Activated naive CD8-positive, alpha-beta T cell treated with anti-CD3 and anti-CD28 coated beads, Interleukin-2, amount 50 U/mL, for 24 hours (primary cell): ENCODE measurements around the gene KCNG1.

Source experiments
- ATAC-seq: fragments of 150-1000 bp; cut with Tn5 transposase; one replicate; pipeline ENCODE4 v1.10.0; 2021
- DNase-seq: peaks from one replicate; pipeline ENCODE4 v3.0.0; 2021
- H3K27ac Mint-ChIP-seq: one replicate; pipeline ENCODE4 v1.8.0; 2021; ENCODE audit warnings: mild to moderate bottlenecking, mixed read lengths
- H3K27me3 Mint-ChIP-seq: one replicate; pipeline ENCODE4 v1.8.0; 2021; ENCODE audit warnings: mixed read lengths
- H3K36me3 Mint-ChIP-seq: one replicate; pipeline ENCODE4 v1.8.0; 2021; ENCODE audit warnings: low read depth, mixed read lengths
- H3K4me1 Mint-ChIP-seq: one replicate; pipeline ENCODE4 v1.8.0; 2021; ENCODE audit warnings: mixed read lengths
- H3K4me3 Mint-ChIP-seq: one replicate; pipeline ENCODE4 v1.8.0; 2021; ENCODE audit warnings: mild to moderate bottlenecking, moderate library complexity, mixed read lengths
- H3K9me3 Mint-ChIP-seq: one replicate; pipeline ENCODE4 v1.8.0; 2021; ENCODE audit warnings: mixed read lengths

Gene KCNG1

GRCh38 chr20:50975701-50976330 is 47.1 kb downstream of the KCNG1 start:
- Mint-ChIP-seq H3K27ac (no peak overlapping the region), H3K4me1 (peaks cover 15% of the 10 kb centered on the region), H3K27me3 (peaks cover 20% of the 10 kb centered on the region)

DNA sequence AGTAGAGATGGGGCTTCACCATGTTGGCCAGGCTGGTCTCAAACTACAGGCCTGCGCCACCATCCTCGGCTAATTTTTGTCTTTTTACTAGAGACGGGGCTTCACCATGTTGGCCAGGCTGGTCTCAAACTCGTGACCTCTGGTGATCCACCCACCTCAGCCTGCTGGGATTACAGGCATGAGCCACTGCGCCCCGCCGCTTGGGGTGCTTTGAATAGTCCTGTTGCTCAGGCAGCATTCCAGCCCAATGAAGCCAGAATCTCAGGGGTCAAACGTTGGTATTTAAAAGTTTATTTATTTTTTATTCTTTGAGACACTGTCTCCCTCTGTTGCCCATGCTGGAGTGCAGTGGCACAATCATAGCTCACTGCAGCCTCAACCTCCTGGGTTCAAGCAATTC is 53.0 kb downstream of the KCNG1 start:
- no peak overlapping the region for H3K4me3 Mint-ChIP-seq
- H3K36me3 Mint-ChIP-seq, result no peaks in the 10 kb centered on the region
- H3K27ac Mint-ChIP-seq, result no peak overlapping the region
- peaks cover 4% of the 10 kb centered on the region for H3K27me3 Mint-ChIP-seq
- no peak for DNase-seq
- no peaks in the 10 kb centered on the region for H3K9me3 Mint-ChIP-seq
- no peaks in the 10 kb centered on the region for H3K4me1 Mint-ChIP-seq
- ATAC-seq, result no peak

More at GRCh38 chr20:50975701-50976330, 47.1 kb downstream of the KCNG1 start:
- H3K9me3 Mint-ChIP-seq, result no peaks in the 10 kb centered on the region
- peaks cover 2% of the 10 kb centered on the region for H3K36me3 Mint-ChIP-seq
- DNase-seq, result no peak
- H3K4me3 Mint-ChIP-seq, result no peak overlapping the region
- ATAC-seq, result no peak

GRCh38 chr20:50969435-50969834 is 53.5 kb downstream of the KCNG1 start:
- Mint-ChIP-seq H3K9me3 (no peaks in the 10 kb centered on the region), H3K4me3 (no peak overlapping the region), H3K27ac (no peak overlapping the region), H3K27me3 (peaks cover 2% of the 10 kb centered on the region), H3K4me1 (no peaks in the 10 kb centered on the region), H3K36me3 (no peaks in the 10 kb centered on the region)
- DNase-seq (no peak), ATAC-seq (no peak)

GRCh38 chr20:50968289-50968688 is 54.6 kb downstream of the KCNG1 start:
- Mint-ChIP-seq H3K9me3 (no peaks in the 10 kb centered on the region), H3K27ac (no peak overlapping the region), H3K36me3 (peaks cover 2% of the 10 kb centered on the region), H3K4me3 (no peak overlapping the region), H3K27me3 (peaks cover 2% of the 10 kb centered on the region), H3K4me1 (no peaks in the 10 kb centered on the region)
- DNase-seq (no peak), ATAC-seq (no peak)

DNA sequence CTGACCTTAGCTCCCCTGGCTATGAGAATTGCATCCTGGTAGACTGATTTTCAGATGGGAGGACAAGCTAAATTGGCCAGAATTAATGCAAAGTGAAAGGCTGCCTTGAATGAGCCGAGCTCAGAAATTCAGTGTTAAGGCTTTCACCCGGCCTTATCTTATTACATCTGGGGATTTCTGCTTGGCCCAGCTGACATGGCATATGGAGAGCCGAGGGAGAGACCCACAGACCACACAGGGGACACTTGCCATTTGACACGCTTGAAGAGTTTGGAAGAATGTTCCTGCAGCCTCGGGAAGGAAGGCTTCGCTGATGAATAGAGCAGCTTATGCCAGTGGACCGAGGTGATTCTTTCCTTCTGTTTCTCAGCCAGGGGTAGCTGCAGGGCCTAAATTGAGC is 55.3 kb downstream of the KCNG1 start:
- H3K27ac Mint-ChIP-seq, result no peak overlapping the region
- H3K27me3 Mint-ChIP-seq, result no peaks in the 10 kb centered on the region
- ATAC-seq, result no peak
- no peak for DNase-seq
- no peaks in the 10 kb centered on the region for H3K9me3 Mint-ChIP-seq
- no peak overlapping the region for H3K4me3 Mint-ChIP-seq
- no peaks in the 10 kb centered on the region for H3K4me1 Mint-ChIP-seq
- H3K36me3 Mint-ChIP-seq, result peaks cover 3% of the 10 kb centered on the region

GRCh38 chr20:50959543-50960126 is 63.3 kb downstream of the KCNG1 start:
- ATAC-seq, result no peak
- Mint-ChIP-seq H3K9me3 (no peaks in the 10 kb centered on the region), H3K36me3 (peaks cover 42% of the 10 kb centered on the region), H3K27ac (peak overlapping the region; percentile 100), H3K27me3 (no peaks in the 10 kb centered on the region), H3K4me3 (peak overlapping the region; percentile 95), H3K4me1 (peaks cover 57% of the 10 kb centered on the region)
- no peak for DNase-seq

DNA sequence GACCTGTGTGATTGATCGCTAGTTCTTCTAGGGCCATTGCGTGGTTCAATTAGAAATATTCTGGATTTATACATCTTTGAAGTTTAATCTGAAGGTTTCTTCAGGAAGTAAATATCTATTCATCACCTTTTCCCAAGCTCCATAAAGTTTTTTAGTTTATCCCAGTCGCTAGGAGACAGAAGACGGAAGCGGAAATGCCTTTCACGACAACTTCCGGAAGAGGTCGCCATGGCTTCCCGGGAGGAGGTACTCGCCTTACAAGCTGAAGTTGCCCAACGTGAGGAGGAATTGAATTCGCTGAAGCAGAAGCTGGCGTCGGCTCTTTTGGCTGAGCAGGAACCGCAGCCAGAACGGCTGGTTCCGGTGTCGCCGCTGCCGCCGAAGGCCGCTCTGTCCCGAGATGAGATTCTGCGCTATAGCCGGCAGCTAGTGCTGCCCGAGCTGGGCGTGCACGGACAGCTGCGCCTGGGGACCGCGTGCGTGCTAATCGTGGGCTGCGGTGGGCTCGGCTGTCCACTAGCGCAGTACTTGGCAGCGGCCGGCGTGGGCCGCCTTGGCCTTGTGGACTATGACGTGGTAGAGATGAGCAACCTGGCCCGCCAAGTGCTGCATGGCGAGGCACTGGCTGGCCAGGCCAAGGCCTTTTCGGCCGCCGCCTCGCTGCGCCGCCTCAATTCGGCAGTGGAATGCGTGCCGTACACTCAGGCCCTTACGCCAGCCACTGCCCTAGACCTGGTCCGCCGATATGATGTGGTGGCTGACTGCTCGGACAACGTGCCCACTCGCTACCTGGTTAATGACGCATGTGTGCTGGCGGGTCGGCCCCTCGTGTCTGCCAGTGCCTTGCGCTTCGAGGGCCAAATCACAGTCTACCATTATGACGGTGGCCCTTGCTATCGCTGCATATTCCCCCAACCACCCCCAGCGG is 64.0 kb downstream of the KCNG1 start, which contains the start of gene MOCS3:
Gene MOCS3 (plus strand): TSS at position 204 of the 928 bp plus-strand sequence. CDS start 25 bp downstream, at position 229.
- Mint-ChIP-seq H3K4me3 (peak within 1 kb of the TSS; percentile 95), H3K27me3 (no peaks in the 10 kb centered on the region), H3K4me1 (peaks cover 63% of the 10 kb centered on the region), H3K9me3 (no peaks in the 10 kb centered on the region), H3K27ac (peak within 1 kb of the TSS; percentile 100), H3K36me3 (peaks cover 50% of the 10 kb centered on the region)
- ATAC-seq (peak; percentile 67), DNase-seq (peak; percentile 80)

DNA sequence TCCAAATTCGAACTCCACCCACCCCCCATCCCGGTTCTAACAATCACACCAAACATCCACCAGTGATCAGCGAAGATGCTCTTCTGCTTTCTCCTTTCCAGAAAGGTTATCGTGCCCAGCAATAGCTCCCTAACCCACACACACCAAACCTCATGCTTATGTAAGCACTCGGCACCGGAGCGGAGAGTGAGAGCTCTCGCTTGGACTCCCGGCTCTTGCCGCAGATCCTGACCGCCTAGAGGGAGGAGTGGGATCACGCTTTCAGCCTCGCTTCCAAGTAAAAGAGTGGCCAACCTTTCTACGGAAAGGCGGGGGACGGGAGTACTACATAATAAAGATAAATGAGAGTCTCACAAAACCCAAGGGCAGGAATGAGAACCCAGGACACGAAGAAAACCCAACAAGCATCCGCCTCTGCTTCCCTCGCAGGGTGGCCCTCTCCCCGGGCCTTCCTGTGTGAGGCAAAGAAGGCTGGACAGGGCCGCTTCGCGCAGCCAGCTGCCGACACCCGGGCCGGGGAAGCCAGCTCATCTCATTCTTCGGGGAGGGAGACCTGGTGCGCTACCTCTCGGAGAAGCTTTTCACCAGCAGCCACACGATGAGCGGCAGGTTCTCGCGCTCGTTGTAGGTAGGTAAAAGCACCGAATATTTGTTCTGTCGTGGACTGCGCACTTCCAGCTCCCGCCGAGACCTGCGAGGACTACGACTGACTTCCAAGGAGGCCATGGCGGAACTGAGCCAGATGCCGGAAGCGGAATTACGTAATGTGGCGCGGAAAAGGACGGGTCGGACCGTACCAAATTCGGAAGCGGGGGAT is 64.9 kb downstream of the KCNG1 start, which contains the start of gene DPM1:
Gene DPM1 (minus strand): TSS at position 735 of the 817 bp plus-strand sequence. CDS start 9 bp downstream, at position 726.
- H3K4me1 Mint-ChIP-seq, result peaks cover 66% of the 10 kb centered on the region
- DNase-seq, result peak; percentile 88
- ATAC-seq, result peak; percentile 75
- no peaks in the 10 kb centered on the region for H3K9me3 Mint-ChIP-seq
- peaks cover 55% of the 10 kb centered on the region for H3K36me3 Mint-ChIP-seq
- peak within 1 kb of the TSS; percentile 100 for H3K27ac Mint-ChIP-seq
- H3K27me3 Mint-ChIP-seq, result no peaks in the 10 kb centered on the region
- peak within 1 kb of the TSS; percentile 95 for H3K4me3 Mint-ChIP-seq

GRCh38 chr20:50957276-50957675 is 65.6 kb downstream of the KCNG1 start:
- no peak for DNase-seq
- H3K36me3 Mint-ChIP-seq, result peaks cover 59% of the 10 kb centered on the region
- peaks cover 67% of the 10 kb centered on the region for H3K4me1 Mint-ChIP-seq
- H3K4me3 Mint-ChIP-seq, result peak overlapping the region; percentile 95
- peak overlapping the region; percentile 100 for H3K27ac Mint-ChIP-seq
- no peaks in the 10 kb centered on the region for H3K9me3 Mint-ChIP-seq
- H3K27me3 Mint-ChIP-seq, result no peaks in the 10 kb centered on the region
- no peak for ATAC-seq

GRCh38 chr20:50953821-50954220 is 69.1 kb downstream of the KCNG1 start:
- no peak overlapping the region for H3K27ac Mint-ChIP-seq
- H3K9me3 Mint-ChIP-seq, result no peaks in the 10 kb centered on the region
- peaks cover 46% of the 10 kb centered on the region for H3K4me1 Mint-ChIP-seq
- no peaks in the 10 kb centered on the region for H3K27me3 Mint-ChIP-seq
- DNase-seq, result no peak
- no peak overlapping the region for H3K4me3 Mint-ChIP-seq
- ATAC-seq, result no peak
- peaks cover 63% of the 10 kb centered on the region for H3K36me3 Mint-ChIP-seq
